ENCODE results near the gene TRAPPC3L.
"Not testable (repeated sequence)": the region's sequence is repeated elsewhere in the genome, so short reads cannot be mapped to it uniquely, and the experiment has no call there.

TRAPPC3L gene

DNA sequence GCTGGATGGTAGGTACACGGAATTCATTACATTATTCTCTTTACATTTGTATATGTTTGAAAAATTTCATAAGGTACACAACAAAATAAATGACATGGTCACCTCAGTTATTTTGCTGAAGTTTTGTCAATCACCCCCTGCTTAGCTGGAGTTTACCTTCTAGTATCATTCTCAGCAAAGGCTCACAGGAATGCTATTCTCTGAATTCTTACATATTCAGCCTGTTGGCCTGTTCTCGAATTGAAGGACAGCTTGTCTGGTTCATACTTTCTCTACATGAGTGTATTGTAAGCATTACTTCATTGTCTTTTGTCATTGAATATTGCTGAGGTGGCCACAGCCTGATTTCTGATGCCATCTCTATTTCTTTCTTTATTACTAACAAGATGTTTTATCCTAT is 21.2 kb downstream of the TRAPPC3L start:
- intact Hi-C loops (cut with DNase I) = no loop called here
- DNase-seq = no peak

DNA sequence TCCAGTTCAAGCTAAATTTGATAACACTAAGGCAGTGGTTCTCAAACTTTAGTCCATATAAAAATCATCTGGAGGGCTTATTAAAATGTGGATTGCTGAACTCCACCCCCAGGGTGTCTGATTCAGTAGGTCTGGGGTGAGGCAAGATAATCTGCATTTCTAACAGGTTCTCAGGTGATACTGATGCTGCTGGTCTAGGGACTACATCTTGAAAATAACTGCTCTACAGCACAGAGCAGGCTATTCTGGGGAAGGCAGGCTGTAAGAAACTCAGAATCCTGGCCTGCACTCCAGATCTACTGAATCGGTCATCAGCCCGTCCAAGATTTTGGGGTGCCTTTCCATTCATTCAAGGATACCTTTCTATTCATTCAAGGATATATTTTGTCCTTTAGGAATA is 22.6 kb downstream of the TRAPPC3L start:
- intact Hi-C loops (cut with DNase I) = no loop called here
- DNase-seq = no peak

DNA sequence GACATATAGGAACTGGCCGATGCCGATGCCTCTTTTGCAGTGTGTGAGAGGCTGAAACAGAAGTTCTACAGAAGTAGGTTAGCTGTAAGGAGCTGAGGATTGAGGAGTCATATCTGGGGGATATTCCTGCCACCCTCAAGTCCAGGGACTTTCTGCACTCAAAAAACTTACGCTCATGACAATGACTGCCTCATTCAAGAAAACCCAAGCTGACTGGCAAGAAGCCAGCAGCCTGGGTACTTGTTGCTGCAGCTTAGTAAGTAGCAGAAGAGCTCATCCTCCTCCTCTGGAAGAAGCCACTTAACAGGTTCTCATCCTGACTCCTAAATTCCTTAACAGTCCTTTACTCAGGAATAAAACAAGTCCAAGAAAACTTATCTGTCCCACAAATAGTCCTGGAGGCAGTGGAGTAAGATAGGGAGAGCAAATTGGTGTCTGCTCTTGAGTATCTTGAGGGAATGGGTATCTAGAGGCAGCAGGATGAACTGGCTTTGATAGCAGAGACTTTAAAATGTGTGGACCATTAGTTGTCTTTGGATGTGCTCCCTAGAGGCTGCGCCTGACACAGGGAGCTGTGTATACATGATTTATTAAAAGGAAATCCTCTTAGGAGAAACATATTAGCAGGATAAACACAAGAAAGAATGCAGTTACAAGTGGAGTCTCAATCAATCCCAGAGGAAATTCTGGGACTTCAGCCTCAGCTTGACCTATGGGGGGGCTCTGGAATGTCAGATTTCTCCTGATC is 26.7 kb downstream of the TRAPPC3L start:
- intact Hi-C loops (cut with DNase I) = no loop called here
- no peak for DNase-seq

DNA sequence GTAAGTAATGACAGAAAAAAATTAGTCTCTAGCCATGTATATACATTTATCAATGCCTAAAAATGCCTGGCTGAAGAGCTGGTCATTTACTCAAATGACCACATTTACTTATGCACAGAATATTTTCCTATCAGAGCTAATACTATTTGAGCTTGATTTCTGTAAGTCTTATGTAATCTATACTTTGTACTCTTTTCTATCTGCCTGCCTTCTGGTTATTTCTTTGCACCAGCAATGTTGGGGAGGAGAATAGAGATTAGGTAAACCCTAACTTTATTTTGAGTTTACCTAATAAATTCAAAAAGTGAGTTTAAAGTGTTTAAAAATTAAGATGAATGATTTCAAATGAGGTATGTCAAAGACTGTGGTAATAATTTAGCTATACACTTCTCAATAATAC is 30.3 kb downstream of the TRAPPC3L start:
- intact Hi-C loops (cut with DNase I) = no loop called here
- no peak for DNase-seq

DNA sequence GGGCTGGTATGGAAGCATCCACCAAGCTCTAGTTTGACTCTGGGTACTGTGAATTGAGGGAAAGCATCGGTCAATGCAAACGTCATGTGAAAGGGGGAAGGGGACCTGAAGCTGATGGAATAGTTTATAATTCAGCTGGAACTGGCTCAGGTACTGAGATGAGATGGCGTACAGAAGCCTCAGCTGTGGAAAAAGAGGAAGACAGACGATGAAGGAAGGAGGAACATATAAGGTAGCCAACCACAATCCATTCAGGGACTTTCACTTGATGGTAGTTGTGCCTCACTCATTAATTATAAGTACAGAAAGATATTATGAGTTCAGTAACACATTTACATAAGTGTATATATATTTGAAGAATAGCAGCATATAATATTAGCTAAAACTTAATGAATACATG is 31.4 kb downstream of the TRAPPC3L start:
- DNase-seq = no peak
- intact Hi-C loops (cut with DNase I) = no loop called here

DNA sequence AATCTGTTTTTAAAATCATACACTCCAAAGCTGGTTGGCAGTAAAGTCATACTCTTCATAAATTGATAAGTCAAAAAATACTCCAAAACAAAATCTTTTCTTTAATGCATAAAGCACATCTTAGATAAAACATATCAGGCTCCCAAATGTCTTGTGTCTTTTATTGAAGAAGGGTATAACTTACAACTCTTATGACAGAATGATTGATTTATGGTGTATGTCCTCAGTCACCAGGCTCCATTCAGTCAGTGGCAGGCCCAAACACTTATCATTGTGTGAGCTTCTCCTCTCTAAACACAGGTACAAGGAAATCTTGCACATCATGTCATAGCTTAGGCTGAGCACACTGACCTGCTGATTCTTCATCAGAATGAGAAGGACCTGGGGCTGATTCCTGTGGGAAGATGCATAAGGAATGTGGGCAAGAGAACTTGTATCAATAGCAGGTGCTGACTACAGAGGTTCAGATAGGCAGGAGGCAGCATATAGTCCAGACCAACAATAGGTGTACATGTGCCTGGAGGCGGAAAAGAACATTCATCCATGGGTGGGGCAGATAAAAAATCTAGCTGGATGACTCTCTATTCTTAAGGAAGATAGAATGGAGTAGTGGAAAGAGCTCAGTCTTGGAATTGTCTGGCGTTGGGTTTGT is 32.1 kb downstream of the TRAPPC3L start:
- DNase-seq = no peak
- intact Hi-C loops (cut with DNase I) = no loop called here

DNA sequence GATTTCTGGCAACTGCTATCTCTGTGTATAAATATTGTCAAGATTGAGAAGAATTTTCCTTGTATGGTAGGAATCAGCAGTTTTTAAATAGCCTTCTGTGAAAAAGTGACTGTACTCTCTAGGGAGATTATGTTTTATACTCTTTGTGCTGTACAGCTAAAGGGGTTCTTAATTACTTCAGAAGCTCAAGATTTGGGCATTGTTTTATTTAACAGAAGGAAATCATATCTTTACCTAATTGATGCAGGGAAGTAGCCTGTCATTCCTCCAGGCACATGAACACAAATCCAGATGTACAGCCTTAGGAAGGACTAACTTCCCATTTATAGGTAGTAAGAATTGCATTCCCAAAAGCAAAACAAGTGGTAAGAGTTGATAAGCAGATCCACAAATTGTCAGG is 32.8 kb downstream of the TRAPPC3L start:
- no peak for DNase-seq
- intact Hi-C loops (cut with DNase I) = no loop called here

DNA sequence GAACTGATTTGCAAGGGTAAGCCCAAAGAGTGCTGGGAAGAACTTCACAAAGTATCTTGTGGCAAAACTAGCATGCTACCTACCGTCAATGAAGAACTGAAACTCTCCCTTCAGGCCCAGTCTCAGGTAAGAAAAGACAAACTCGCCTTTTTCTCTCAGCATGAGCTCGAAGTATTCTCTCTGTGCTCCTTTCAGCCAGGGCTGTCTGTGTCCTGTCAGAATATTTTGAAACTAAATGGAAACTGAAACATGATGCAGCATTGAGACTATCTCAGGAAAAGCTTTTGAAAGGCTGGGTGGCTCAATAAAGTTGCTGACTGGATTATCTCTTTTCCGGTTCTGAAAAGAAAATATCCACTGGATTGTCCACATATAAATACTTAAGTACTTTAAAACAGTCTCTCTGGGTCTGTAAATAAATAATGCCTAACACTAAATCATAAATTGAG is 33.3 kb downstream of the TRAPPC3L start:
- intact Hi-C loops (cut with DNase I) = no loop called here
- DNase-seq = no peak

DNA sequence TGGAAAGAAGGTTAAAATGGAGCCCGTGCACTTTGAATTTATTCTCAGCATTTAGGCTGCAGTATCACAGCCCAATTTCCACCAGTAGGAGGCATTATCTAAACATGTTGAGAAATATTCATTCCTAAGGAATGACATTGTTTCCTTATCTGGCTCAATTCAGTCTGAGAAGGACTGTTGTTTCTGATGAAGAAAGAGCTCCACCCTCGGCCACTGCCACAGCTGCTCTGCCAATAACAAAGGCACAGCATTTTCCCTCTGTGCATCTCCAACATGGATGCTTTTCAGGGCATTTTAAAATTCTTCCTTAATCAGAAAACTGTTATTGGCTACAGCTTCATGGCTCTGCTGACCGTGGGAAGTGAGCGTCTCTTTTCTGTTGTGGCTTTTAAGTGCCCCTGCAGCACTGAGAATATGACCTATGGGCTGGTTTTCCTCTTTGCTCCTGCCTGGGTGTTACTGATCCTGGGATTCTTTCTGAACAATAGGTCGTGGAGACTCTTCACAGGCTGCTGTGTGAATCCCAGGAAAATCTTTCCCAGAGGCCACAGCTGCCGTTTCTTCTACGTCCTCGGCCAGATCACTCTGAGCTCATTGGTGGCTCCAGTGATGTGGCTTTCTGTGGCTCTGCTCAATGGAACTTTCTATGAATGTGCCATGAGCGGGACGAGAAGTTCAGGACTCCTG is 33.9 kb downstream of the TRAPPC3L start, which contains the start of gene CALHM5:
Gene CALHM5, plus strand, starts transcription at position 216 of the 687 bp plus-strand sequence. Its CDS starts 58 bp downstream, at position 274.
- intact Hi-C loops (cut with DNase I) = no loop called here
- peak in 9 of 42 donors; percentile 4 to 48 (median 19) for DNase-seq

DNA sequence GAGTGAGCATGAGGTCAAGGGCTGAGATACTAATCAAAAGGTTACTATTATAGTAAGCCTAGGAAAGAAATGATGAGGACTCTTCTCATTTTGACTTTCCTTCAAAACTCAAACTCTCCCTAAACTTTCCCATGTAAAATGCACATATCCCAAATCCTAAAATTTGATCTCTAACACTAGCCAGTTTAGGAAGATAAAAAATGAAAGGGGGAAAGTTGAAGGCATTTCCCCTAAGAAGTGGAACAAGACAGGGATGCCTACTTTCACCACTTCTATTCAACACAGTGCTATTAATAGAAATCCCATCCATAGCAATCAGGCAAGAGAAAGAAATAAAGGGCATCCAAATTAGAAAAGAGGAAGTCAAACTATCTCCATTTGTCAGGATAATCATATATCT is 37.0 kb downstream of the TRAPPC3L start:
- no peak for DNase-seq
- intact Hi-C loops (cut with DNase I) = no loop called here

DNA sequence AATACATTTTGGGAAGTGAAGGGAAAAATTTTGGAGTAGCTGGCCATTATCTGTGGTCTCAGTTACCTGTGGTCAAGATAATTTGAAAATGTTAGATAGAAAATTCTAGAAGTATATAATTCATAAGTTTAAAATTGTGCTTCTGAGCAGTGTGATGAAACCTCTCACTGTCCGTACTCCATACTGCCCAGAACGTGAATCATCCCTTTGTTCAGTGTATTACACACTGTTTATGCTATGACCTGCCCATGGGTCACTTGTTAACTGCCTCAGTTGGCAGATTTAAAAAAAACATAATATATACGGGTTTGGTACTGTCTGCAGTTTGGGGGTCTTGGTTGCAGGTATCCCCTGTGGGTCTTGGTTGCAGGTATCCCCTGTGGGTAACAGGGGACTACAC is 38.2 kb downstream of the TRAPPC3L start:
- DNase-seq = no peak
- intact Hi-C loops (cut with DNase I) = no loop called here

DNA sequence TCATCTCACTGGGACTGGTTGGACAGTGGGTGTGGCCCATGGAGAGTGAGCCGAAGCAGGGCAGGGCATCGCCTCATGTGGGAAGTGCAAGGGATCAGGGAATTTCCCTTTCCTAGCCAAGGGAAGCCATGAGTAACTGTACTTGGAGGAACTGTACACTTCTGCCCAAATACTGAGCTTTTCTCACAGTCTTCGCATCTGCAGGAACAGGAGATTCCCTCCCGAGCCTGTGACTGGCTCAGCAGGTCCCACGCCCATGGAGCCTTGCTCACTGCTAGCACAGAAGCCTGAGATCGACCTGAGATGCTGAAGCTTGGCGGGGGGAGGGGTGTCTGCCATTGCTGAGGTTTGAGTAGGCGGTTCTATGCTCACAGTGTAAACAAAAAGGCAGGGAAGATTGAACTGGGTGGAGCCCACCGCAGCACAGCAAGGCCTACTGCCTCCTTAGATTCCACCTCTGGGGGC is 44.5 kb downstream of the TRAPPC3L start:
- intact Hi-C loops (cut with DNase I) = no loop called here
- peak in 9 of 42 donors; percentile 4 to 77 (median 12) for DNase-seq

DNA sequence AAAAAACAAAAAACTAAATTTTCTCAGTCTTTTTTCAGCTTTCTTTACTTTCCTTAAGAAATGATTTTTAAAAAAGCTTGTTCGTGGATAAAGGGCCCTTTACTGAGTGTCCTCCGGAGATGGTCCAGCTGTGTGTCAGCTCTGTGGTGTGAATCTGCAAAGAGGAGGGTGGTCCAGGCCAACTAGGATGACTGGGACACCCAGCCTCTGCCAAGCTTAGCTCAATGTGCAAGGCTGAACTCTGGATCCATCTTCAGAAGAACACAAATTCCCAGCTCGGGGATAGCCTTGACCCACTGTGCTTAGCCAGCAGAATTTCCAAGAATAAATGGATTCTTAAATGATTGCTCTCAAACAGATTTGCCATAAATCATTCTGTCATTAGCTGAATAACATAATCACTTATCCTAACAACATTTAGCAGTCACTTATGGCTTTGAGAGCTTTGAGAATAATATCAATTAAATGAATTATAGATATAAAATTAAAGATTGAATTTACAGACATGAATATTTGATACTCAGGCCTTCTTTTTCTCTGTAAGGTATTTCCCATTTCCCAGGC is 48.3 kb downstream of the TRAPPC3L start:
- intact Hi-C loops (cut with DNase I) = no loop called here
- DNase-seq = no peak

DNA sequence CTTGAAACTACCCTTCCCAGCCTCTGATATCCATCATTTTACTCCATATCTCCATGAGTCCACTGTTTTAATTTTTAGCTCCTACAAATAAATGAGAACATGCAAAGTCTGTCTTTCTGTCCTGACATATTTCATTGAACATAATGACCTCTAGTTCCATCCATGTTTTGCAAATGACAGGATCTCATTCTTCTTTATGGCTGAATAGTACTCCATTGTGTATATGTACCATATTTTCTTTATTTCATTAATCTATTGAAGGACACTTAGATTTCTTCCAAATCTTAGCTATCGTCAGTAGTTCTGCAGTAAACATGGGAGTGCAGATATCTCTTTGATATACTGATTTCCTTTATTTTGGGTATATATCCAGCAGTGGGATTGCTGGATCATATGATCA is 50.3 kb downstream of the TRAPPC3L start:
- intact Hi-C loops (cut with DNase I); DNase-seq: not testable (repeated sequence)

DNA sequence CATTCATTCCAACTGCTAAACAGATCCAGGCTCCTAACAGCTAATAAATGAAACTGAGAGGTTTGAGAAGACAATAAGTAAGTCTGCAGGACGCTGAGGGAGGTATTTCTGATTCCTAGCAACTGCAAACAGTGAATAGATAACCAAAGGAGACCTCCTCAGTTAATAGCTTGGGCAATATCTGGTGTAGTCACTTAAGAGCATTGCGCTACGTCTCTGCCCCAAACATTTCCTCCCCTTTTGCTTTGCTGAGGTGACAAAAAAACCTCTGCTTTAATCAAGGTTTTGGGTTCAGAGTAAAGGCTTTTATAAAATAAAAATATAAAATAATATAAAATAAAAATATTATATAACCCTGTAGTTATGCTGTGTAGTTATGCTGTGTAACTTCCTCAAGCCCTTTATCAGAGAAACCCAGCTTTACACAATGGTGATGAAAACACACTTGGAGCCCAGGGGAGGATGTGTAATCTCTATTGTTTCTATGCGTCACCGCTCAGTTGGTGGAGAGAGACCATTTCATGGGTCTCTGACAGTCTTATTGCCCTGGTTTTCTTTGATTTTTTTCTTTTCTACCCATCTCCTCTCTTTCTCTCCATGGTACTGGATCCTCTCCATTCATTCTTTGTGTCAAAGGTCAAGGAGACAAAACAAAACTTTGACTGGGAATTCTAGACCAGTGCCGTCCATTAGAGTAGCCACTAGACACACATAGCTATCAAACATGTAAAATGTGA is 53.0 kb downstream of the TRAPPC3L start:
- intact Hi-C loops (cut with DNase I) = no loop called here
- DNase-seq = no peak

DNA sequence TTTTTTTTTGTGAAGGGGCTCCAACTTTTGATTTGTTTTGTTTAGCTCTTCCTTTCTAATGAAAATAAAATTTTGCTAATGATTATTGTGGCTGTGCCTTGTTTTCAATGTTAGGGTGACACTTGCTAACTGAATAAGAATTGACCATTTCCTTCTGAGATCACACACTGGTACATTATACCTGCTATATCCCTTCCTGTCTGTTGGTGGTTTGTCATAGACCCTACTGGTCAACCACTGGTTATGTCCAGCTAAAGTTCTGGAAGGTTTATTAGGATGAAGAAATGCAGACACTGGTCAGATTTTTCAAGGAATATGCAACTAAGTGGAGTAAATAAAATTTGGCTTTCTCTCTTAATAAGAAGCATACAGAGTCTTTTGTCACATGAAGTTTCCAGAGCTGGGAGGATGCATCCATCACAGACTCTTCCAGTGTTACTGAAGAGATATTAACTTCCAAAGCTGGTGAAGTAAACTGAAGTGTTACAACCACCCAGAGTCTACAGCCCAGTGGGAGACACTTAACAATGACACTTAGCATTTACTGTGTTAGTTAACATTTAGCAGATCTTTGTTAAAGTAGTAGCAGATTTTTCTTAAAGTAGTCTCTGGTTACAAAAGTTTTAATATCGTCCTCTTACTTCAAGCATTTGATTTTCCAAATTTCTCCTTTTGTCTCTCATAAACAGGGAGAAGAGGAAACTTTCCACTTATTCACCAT is 53.7 kb downstream of the TRAPPC3L start:
- no peak for DNase-seq
- intact Hi-C loops (cut with DNase I) = no loop called here

DNA sequence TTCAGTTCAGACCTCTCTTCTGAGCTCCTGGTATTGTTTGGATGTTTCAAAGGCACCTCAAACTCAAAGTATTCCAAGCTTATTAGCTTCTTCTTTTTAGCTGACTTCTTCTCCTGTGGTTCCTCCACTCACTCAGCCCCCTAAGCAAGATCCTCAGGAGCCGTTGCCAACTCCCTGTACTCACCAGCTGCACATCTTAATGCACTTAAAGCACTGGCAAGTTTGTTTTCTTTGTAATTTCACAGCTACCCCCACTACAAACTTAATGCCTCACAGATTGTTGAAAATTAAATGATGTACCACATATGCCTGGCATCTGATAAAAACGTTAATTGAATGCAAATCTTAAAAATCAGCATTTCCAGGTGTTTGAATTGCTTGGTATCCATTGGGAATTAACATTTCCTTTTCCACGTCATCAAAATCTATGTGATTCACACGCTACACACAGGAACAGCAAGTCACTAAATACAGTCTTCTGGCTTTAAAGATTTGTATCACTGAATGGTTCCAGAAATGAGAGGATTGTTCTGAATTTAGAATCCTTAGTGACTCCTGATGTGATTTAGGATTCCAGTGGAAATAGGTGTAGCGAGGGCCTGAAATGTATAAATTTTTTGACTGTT is 59.8 kb downstream of the TRAPPC3L start:
- intact Hi-C loops (cut with DNase I) = no loop called here

DNA sequence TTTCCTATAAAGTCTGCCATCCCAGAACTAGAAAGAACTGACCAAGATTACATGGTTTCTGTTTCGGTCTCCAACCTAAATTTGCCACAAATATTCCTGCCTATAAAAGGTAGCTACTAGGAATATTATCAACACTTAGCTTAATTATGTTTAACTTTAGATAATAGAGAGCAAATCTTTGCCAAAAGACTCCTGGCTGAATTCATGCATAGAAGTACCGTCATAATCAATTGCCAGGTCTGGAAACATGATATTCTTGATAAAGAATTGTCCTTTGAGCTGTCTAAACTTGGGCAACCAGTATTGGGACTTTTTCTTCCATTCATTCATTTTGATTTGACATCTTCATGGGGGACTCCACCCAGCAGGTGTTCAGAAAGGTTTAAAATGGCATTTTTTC is 61.9 kb downstream of the TRAPPC3L start:
- no peak for DNase-seq
- intact Hi-C loops (cut with DNase I) = no loop called here

More for the DNA sequence above, 59.8 kb downstream of the TRAPPC3L start:
- no peak for DNase-seq

All from head of caudate nucleus (tissue), 42 donors.